ENCODE data around the gene SNX8. TPM values are rescaled to one million over a fixed set of nuclear protein-coding genes. Genes with fewer than 3 reads are reported as not detected.

Gene SNX8
- total and polyA plus RNA-seq, 2 donors (not counting 3 experiments of a cell fraction or from before 2014, with no cell fraction given): 24.5 to 50.3 TPM

DNA sequence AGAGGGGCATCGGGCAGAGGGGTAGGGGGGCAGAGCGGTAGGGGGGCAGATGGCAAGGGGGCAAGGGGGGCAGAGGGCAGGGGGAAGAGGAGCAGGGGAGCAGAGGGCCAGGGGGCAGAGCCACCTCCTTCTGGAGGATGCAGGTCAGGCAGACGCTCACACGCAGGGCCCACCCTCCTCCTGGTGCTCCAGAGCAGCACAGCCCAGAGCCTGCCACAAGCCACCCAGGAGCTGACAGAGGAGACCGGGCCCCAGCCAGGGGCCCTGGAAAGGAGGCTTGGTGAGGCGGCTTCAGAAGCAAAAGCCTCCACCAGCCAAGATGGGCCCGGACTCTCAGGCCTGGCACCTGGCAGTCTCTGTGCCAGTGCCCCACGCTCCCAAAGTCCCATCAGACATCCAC, 94.6 kb downstream of the SNX8 start:
- ChIA-PET POLR2A (no interaction called here), CTCF (interaction anchor here (0.7 kb wide), 1 partner anchor 128 kb away, joined by 3 read pairs; no protein-coding TSS in a partner anchor)
- no peaks in the 10 kb centered on the region for H3K27me3 ChIP-seq (ENCODE audit: control insufficient read depth in 2 of 2, insufficient read depth in 2 of 2, low read length in 2 of 2)
- H3K9me3 ChIP-seq (replicated peaks; ENCODE audit: control insufficient read depth, insufficient read depth, low read length): no peaks in the 10 kb centered on the region
- no peak overlapping the region for H3K4me3 ChIP-seq (replicated peaks in 1 of 3; ENCODE audit: insufficient read depth in 1 of 3, low read depth in 1 of 3, low read length in 3 of 3)
- no peaks in the 10 kb centered on the region for H3K4me1 ChIP-seq (ENCODE audit: control insufficient read depth, extremely low read depth, insufficient read depth, low read length)
- no peak overlapping the region for H2AFZ ChIP-seq (ENCODE audit: low read depth, low read length)
- FAIRE-seq: no peak
- no peak overlapping the region for H3K4me2 ChIP-seq (ENCODE audit: insufficient read depth, low read length)
- H3K36me3 ChIP-seq (ENCODE audit: control insufficient read depth in 2 of 2, extremely low read depth in 1 of 2, insufficient read depth in 2 of 2, low read length in 2 of 2): peaks cover 8 to 45% of the 10 kb centered on the region in 2 experiments
- H3K9me1 ChIP-seq (replicated peaks; ENCODE audit: control insufficient read depth, extremely low read depth, insufficient read depth, low read length): no peaks in the 10 kb centered on the region
- H3K27ac ChIP-seq (ENCODE audit: insufficient read depth, low read depth, low read length): no peak overlapping the region
- intact Hi-C loops (cut with micrococcal nuclease) (no loop called here), dilution Hi-C loops (cut with MboI; ENCODE audit: extremely low pct_ligation_motif_present, low sequenced_read_pairs) (no loop called here)
- no peaks in the 10 kb centered on the region for H3K79me2 ChIP-seq (ENCODE audit: control insufficient read depth, insufficient read depth, low read length)
- H4K20me1 ChIP-seq (replicated peaks; ENCODE audit: control insufficient read depth, extremely low read depth, insufficient read depth, low read length): no peaks in the 10 kb centered on the region
- H3K9ac ChIP-seq (replicated peaks; ENCODE audit: extremely low read depth, insufficient read depth, low read length): no peak overlapping the region
- no TSS peak for BruUV-seq (replicated peaks)
- no peak for DNase-seq (ENCODE audit: low read depth, low spot score)
- TF ChIP-seq POLR2AphosphoS5 (IDR thresholded peaks at IDR 0.05; ENCODE audit: insufficient read depth, low read depth, low read length): no peak
- TF ChIP-seq MYC (IDR thresholded peaks at IDR 0.05; ENCODE audit: low read depth, low read length): no peak

DNA sequence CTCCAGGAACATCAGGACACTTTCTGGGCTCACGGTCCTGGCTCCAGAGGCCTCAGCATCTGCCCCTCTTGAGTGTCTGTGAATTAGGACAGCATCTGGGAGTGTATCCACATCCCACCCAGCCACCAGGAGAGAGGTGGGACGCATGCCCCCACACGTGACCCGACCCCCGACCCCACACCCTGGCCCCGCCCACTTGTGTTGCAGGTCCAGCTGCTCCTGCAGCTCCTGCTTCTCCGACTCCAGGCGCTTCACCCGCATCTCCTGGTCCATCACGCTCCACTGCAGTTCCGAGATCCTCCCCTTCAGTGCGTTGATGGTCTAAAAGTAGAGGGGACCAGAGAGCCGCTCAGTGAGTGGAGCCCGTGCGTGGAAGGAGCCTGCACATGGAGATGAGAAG, 95.1 kb downstream of the SNX8 start:
- Histone ChIP-seq H4K20me1 (replicated peaks; ENCODE audit: control insufficient read depth, extremely low read depth, insufficient read depth, low read length) (no peaks in the 10 kb centered on the region), H3K4me2 (ENCODE audit: insufficient read depth, low read length) (no peak overlapping the region), H3K9me3 (replicated peaks; ENCODE audit: control insufficient read depth, insufficient read depth, low read length) (no peaks in the 10 kb centered on the region), H3K27ac (ENCODE audit: insufficient read depth, low read depth, low read length) (no peak overlapping the region), H3K4me3 (replicated peaks in 1 of 3; ENCODE audit: insufficient read depth in 1 of 3, low read depth in 1 of 3, low read length in 3 of 3) (no peak overlapping the region), H3K4me1 (ENCODE audit: control insufficient read depth, extremely low read depth, insufficient read depth, low read length) (no peaks in the 10 kb centered on the region), H3K9ac (replicated peaks; ENCODE audit: extremely low read depth, insufficient read depth, low read length) (no peak overlapping the region), H2AFZ (ENCODE audit: low read depth, low read length) (no peak overlapping the region), H3K27me3 (ENCODE audit: control insufficient read depth in 2 of 2, insufficient read depth in 2 of 2, low read length in 2 of 2) (no peaks in the 10 kb centered on the region), H3K36me3 (ENCODE audit: control insufficient read depth in 2 of 2, extremely low read depth in 1 of 2, insufficient read depth in 2 of 2, low read length in 2 of 2) (peaks cover 8 to 47% of the 10 kb centered on the region in 2 experiments), H3K9me1 (replicated peaks; ENCODE audit: control insufficient read depth, extremely low read depth, insufficient read depth, low read length) (no peaks in the 10 kb centered on the region), H3K79me2 (ENCODE audit: control insufficient read depth, insufficient read depth, low read length) (no peaks in the 10 kb centered on the region)
- DNase-seq (ENCODE audit: low read depth, low spot score) (no peak), FAIRE-seq (no peak)
- ChIA-PET CTCF (no interaction called here), POLR2A (no interaction called here)
- TF ChIP-seq POLR2AphosphoS5 (IDR thresholded peaks at IDR 0.05; ENCODE audit: insufficient read depth, low read depth, low read length): no peak
- TF ChIP-seq GATA2 (IDR thresholded peaks at IDR 0.05; ENCODE audit: insufficient read depth, insufficient read length, low read depth, low read length): no peak
- no TSS peak for BruUV-seq (replicated peaks)
- intact Hi-C loops (cut with micrococcal nuclease) (no loop called here), dilution Hi-C loops (cut with MboI; ENCODE audit: extremely low pct_ligation_motif_present, low sequenced_read_pairs) (no loop called here)

Data from endothelial cell of umbilical vein (primary cell).